H1 (cell line): Measurements from ENCODE around the gene C1QL2. TPM values are rescaled to one million over a fixed set of nuclear protein-coding genes. Genes with fewer than 3 reads are reported as not detected.

Experiments
- NRF1 ChIP-seq: IDR thresholded peaks from 2 replicates; pipeline ENCODE4 v1.6.1; 2011; ENCODE audit warnings: mild to moderate bottlenecking, low read depth, low read length, improper control_type of control experiment
- SIN3A ChIP-seq, 2 experiments: IDR thresholded peaks in 1 of 2; conservative IDR thresholded peaks in 1 of 2; 2 replicates each; pipeline ENCODE4 v1.6.1; 2011 to 2012; ENCODE audit warnings: low read length in 2 of 2, improper control_type of control experiment in 1 of 2, low read depth in 1 of 2, mild to moderate bottlenecking in 1 of 2
- TAF1 ChIP-seq: IDR thresholded peaks from 2 replicates; pipeline ENCODE4 v1.6.1; 2011; ENCODE audit warnings: mild to moderate bottlenecking, low read depth, low read length
- polyA plus RNA-seq, 7 experiments: library from polyadenylated mRNA; depleted of rRNA in 3 of 7; stranded (reverse) in 5 of 7; unstranded in 2 of 7; fragments of >200 nt in 5 of 7; fragments of 200-250 nt in 2 of 7; gene quantifications; 1 replicate in 5 of 7; 2 replicates in 1 of 7; 4 replicates in 1 of 7; pipeline versions ENCODE4 v1.2.1 to v1.2.3, GENCODE V29; 2011 to 2013; ENCODE audit warnings: missing spikeins in 2 of 7, mixed read lengths in 2 of 7
- total RNA-seq: library from RNA; stranded (reverse); fragmentation: NEBNext Ultra II Directional; extraction: Animal tissue kit (Norgen Biotek cat#: 25700); gene quantifications from 2 replicates; pipeline ENCODE4 v1.2.1, GENCODE V29; 2021

Gene C1QL2
- total and polyA plus RNA-seq, 2 of the 8 experiments (the other 6 are each of a cell fraction or from before 2014, with no cell fraction given) = 0.80 to 0.88 TPM

GRCh38 chr2:119114266-119114665 is 44.3 kb downstream of the C1QL2 start (continued):
- TF ChIP-seq SIN3A (conservative IDR thresholded peaks at IDR 0.05 in 1 of 2, IDR thresholded peaks at IDR 0.05 in 1 of 2; ENCODE audit: low read depth in 1 of 2, low read length in 2 of 2) (no peak), NRF1 (no peak), TAF1 (no peak)
- TF ChIP-seq, all 59 proteins: peak for 0
